GM23248 (cell line): ENCODE data around the gene PDE6H.

Experiments used
- EZH2 ChIP-seq: fragments of 200-600 bp; sonication (generic); IDR thresholded peaks from 2 replicates; pipeline ENCODE4 v1.6.1; 2018; ENCODE audit warnings: antibody characterized with exemption, mild to moderate bottlenecking; ENCODE audit not compliant: insufficient read depth, poor library complexity, severe bottlenecking
- EZH2phosphoT487 ChIP-seq: fragments of 200-600 bp; sonication (generic); IDR thresholded peaks from 2 replicates; pipeline ENCODE4 v1.6.1; 2018; ENCODE audit warnings: antibody characterized with exemption, moderate library complexity, mild to moderate bottlenecking, low read depth; ENCODE audit not compliant: insufficient read depth

- TF ChIP-seq EZH2, result no peak
- TF ChIP-seq EZH2phosphoT487, result no peak
These were observed 7.6 kb upstream of the PDE6H start for GRCh38 chr12:14965221-14965620.
